Uterus (tissue), 2 donors: ENCODE measurements around the gene MRPL30.

Experiments used
- POLR2A ChIP-seq, 2 donors: fragments of 450-650 bp; IDR thresholded peaks; one replicate each; pipeline ENCODE4 v1.6.1; 2016; ENCODE audit warnings: antibody characterized with exemption in 2 of 2, mild to moderate bottlenecking in 1 of 2, moderate library complexity in 1 of 2
- TF ChIP-seq, protein P1 (sequence below), 4 experiments: fragments of 200-600 bp in 2 of 4; fragments of 450-650 bp in 2 of 4; sonication (generic) in 2 of 4; IDR thresholded peaks; one replicate each; pipeline ENCODE4 v1.5.1; 2016 to 2019; ENCODE audit warnings: antibody characterized with exemption in 4 of 4, mild to moderate bottlenecking in 2 of 4, moderate library complexity in 1 of 4

DNA sequence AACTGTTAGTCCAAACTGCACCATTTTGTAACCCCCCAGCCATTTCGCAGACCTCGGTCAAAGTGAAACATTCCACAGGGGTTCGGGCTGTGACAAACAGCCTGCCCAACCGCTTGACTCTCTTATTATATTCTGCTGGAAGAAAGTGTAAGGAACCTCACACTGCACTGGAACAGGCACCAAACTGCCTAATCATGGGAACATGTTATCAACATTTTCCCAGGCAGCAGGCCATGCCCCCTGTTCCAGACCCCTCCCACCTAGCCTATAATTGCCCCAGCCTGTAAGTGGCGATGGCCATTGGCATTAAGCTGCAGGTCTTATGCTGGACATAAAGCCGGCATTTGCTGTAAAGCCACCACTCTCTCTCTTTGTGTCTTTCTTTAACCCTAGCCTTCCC lies 57.6 kb downstream of the MRPL30 start:
- TF ChIP-seq, protein P1, sequence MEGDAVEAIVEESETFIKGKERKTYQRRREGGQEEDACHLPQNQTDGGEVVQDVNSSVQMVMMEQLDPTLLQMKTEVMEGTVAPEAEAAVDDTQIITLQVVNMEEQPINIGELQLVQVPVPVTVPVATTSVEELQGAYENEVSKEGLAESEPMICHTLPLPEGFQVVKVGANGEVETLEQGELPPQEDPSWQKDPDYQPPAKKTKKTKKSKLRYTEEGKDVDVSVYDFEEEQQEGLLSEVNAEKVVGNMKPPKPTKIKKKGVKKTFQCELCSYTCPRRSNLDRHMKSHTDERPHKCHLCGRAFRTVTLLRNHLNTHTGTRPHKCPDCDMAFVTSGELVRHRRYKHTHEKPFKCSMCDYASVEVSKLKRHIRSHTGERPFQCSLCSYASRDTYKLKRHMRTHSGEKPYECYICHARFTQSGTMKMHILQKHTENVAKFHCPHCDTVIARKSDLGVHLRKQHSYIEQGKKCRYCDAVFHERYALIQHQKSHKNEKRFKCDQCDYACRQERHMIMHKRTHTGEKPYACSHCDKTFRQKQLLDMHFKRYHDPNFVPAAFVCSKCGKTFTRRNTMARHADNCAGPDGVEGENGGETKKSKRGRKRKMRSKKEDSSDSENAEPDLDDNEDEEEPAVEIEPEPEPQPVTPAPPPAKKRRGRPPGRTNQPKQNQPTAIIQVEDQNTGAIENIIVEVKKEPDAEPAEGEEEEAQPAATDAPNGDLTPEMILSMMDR (IDR thresholded peaks at IDR 0.05) = no peak
- no peak for TF ChIP-seq POLR2A (IDR thresholded peaks at IDR 0.05)
